GM13976 (cell line): Measurements from ENCODE around the gene PLEKHM1.
"Not testable (repeated sequence)": the region's sequence is repeated elsewhere in the genome, so short reads cannot be mapped to it uniquely, and the experiment has no call there.

Experiments used
- DNase-seq: peaks from one replicate; pipeline ENCODE4 v3.0.0; 2012; ENCODE audit warnings: low spot score
- in situ Hi-C: fragments of 300-500 bp; cut with MboI; formaldehyde crosslinking; loops from one replicate; pipeline ENCODE4 v1.12.0; 2022; ENCODE audit warnings: low sequenced_read_pairs, mixed read lengths, inconsistent platforms; ENCODE audit not compliant: unreplicated experiment
- TF ChIP-seq, protein P1 (sequence below): IDR thresholded peaks from 2 replicates; pipeline ENCODE4 v1.5.1; 2012; ENCODE audit warnings: borderline replicate concordance, mild to moderate bottlenecking; ENCODE audit not compliant: insufficient read depth; ENCODE audit errors: extremely low read depth, missing control alignments, control extremely low read depth

Gene PLEKHM1

DNA sequence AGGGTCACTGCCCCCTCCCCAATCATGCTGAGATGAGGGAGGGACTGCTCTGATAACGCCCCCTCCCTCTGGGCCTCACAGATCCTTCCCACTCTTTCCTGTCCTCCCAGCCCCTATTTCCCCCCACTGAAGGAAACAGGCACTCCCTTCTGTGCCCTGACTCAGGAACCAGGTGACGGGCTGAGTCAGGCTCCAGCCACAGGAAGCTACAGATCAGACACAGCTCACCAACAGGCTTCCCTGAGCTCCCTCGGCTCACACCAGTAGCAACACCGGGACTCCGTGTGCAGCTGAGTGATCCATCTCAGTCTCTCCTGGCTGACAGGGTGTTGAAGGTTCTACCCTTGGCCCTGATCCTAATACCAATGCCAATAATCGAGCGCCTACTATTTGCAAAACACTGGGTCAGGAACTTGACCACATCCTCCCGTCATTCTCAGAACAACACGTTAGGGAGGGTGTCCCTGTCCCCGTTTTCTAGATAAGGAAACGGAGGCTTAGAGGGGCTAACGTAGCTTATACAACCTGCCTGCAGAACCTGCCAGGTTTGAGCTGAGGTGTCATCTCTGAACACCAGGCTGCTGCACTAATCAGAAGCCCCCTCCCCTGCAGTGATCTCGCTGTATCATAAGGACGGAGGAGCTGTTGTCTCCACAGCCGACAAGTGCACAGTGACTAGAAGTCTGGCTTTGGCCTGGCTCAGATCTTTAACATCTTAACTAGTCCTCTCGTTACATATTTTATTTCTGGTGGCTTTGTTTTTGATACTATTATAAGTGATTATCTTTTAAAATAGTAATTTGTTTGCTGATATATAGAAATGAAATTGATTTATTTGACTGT is 44.4 kb downstream of the PLEKHM1 start:
- in situ Hi-C loops, result not testable (repeated sequence)
- peak; percentile 17 for DNase-seq

- DNase-seq, in situ Hi-C loops: not testable (repeated sequence)
These were observed 45.4 kb downstream of the PLEKHM1 start for GRCh38 chr17:45444856-45445820.

DNA sequence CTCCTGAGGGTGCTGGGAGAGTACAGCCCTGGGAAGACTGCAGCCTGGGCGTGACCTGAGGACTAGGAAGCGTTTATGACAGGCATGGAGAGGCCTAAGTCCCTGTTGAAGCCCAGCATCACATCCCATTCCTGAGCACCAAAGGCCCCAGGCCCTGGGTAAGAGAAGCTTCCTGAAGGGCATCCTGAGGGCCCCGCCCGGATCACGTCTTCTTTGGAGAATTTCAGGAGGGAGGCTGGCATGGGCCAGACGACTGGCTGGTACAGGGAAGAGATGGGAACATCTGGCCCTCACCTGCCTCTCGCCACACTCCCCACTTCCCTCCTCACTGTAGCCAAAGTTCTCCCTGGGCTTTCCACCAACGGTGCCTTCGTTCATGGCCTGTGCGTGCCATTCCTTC is 46.2 kb downstream of the PLEKHM1 start:
- in situ Hi-C loops, DNase-seq: not testable (repeated sequence)

DNA sequence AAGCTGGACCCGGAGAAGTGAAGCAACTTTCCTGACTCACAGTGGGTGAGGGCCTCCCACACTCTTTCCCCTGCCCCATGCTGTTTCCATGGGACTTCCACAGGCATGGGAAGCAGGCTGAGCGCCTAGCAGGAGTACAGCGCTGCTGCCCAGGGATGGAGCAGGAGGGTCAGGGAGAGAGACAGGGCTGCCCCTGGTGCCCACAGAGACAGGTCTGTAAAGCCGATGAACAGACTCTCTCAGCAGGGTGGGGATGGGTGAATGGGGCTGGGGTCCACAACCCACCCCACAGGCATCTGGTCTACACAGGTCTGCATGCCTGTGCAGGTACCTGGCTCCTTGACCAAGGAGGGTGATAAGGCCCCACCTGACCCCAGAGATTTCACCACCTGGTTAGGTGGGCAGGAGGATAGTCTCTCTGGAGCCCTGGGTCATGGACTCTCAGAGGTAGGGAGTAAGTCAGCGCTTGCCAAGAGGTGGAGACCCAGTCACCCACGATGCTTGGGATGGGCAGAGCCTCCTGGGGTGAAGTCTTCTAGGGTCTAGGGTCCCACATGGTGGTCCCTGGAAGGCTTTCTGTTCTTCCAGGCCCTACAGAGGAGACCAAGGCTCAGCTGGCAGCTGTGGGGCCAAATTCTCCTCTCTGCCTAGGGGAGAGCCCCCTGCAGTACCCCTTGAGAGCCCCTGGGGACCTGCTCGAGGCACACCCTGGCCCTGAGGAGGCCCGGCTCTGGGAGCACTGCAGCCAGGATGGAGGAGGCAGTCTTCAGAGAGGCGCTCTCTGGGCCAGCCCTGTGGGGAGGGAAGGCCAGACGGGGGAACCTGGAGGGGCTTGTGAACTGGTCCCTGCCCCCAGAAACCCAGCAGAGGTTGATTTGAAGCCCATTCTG is 46.9 kb downstream of the PLEKHM1 start:
- DNase-seq, in situ Hi-C loops: not testable (repeated sequence)

GRCh38 chr17:45441526-45442310 is 48.8 kb downstream of the PLEKHM1 start:
- in situ Hi-C loops, result no loop called here

DNA sequence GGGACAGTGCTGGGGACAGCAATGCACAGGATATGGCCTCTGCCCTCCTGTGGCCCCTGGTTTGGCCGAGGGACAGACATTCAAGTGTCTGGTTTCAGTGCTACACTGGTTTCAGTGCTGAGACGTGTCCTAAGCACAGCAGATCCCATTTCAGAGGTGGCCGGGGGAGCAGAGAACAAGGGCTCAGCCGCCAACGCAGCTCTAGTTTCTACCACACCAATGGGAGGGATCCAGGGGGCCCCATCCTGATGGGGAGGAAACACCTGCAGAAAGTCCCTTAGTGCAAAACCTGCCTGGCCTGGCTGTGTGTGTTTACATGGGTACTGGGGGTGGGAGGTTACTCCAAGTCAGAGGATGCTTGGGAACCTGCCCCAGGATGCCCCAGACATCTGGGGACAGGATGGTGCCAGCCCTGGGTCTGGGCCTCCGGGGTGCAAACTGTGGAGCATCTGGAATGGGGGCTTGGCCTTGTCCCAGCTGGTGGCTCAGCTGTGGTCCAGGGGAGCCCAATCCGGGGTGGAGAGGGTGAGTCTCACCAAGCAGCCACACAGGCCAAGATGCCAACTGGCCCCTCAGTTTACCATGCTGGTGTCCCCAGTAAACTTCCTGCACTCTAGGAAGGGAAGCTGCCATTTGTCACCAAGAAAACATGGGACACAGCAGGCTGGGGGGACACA is 49.5 kb downstream of the PLEKHM1 start:
- peak; percentile 90 for DNase-seq
- in situ Hi-C loops, result not testable (repeated sequence)

More at GRCh38 chr17:45441526-45442310, 48.8 kb downstream of the PLEKHM1 start:
- peak; percentile 41 for DNase-seq
- TF ChIP-seq, protein P1, sequence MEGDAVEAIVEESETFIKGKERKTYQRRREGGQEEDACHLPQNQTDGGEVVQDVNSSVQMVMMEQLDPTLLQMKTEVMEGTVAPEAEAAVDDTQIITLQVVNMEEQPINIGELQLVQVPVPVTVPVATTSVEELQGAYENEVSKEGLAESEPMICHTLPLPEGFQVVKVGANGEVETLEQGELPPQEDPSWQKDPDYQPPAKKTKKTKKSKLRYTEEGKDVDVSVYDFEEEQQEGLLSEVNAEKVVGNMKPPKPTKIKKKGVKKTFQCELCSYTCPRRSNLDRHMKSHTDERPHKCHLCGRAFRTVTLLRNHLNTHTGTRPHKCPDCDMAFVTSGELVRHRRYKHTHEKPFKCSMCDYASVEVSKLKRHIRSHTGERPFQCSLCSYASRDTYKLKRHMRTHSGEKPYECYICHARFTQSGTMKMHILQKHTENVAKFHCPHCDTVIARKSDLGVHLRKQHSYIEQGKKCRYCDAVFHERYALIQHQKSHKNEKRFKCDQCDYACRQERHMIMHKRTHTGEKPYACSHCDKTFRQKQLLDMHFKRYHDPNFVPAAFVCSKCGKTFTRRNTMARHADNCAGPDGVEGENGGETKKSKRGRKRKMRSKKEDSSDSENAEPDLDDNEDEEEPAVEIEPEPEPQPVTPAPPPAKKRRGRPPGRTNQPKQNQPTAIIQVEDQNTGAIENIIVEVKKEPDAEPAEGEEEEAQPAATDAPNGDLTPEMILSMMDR, result no peak

GRCh38 chr17:45440161-45440778 is 50.3 kb downstream of the PLEKHM1 start:
- no peak for DNase-seq

More at GRCh38 chr17:45440161-45440778, 50.3 kb downstream of the PLEKHM1 start:
- TF ChIP-seq, protein P1, result no peak
- in situ Hi-C loops, result no loop called here
